Mesenchymal stem cell (in vitro differentiated cells and primary cell): ENCODE results near the gene MUC5B.
A peak's percentile ranks its signal among the peaks of the same experiment; 100 is the strongest.

Source experiments
- DNase-seq: peaks from one replicate; pipeline ENCODE4 v3.0.0-alpha.2; 2013
- H2AFZ ChIP-seq: one replicate; pipeline ENCODE4 v1.6.1; 2013; ENCODE audit warnings: low read depth, mild to moderate bottlenecking, control low read depth, inconsistent platforms, low read length, moderate library complexity
- H2AK5ac ChIP-seq: 2 replicates; pipeline ENCODE4 v1.6.1; 2013; ENCODE audit warnings: low read length, moderate library complexity, mild to moderate bottlenecking, inconsistent platforms; ENCODE audit not compliant: severe bottlenecking
- H2BK120ac ChIP-seq: one replicate; pipeline ENCODE4 v1.6.1; 2013; ENCODE audit warnings: low read depth, mild to moderate bottlenecking, inconsistent platforms, low read length, moderate library complexity
- H2BK12ac ChIP-seq, 2 experiments: one replicate each; pipeline ENCODE4 v1.6.1; 2013; ENCODE audit warnings: inconsistent platforms in 2 of 2, low read length in 2 of 2, mild to moderate bottlenecking in 2 of 2, moderate library complexity in 2 of 2, control low read depth in 1 of 2
- H2BK15ac ChIP-seq: one replicate; pipeline ENCODE4 v1.6.1; 2013; ENCODE audit warnings: mild to moderate bottlenecking, low read depth, inconsistent platforms; ENCODE audit not compliant: poor library complexity, severe bottlenecking
- H2BK5ac ChIP-seq: 2 replicates; pipeline ENCODE4 v1.6.1; 2013; ENCODE audit warnings: low read depth, mild to moderate bottlenecking, low read length, control low read depth, inconsistent platforms; ENCODE audit not compliant: poor library complexity, severe bottlenecking
- H3K14ac ChIP-seq, 2 experiments: one replicate each; pipeline ENCODE4 v1.6.1; 2013; ENCODE audit warnings: inconsistent platforms in 2 of 2, low read length in 2 of 2, control low read depth in 1 of 2, mild to moderate bottlenecking in 1 of 2, moderate library complexity in 1 of 2
- H3K18ac ChIP-seq, 2 experiments: one replicate each; pipeline ENCODE4 v1.6.1; 2013; ENCODE audit warnings: inconsistent platforms in 2 of 2, low read length in 2 of 2, control low read depth in 1 of 2, low read depth in 1 of 2, mild to moderate bottlenecking in 1 of 2
- H3K23ac ChIP-seq, 2 experiments: one replicate each; pipeline ENCODE4 v1.6.1; 2013; ENCODE audit warnings: inconsistent platforms in 2 of 2, low read length in 2 of 2, mild to moderate bottlenecking in 2 of 2, moderate library complexity in 2 of 2, control low read depth in 1 of 2
- H3K27ac ChIP-seq: 2 replicates; pipeline ENCODE4 v1.5.1; 2013; ENCODE audit warnings: mild to moderate bottlenecking, moderate library complexity, low read length, control low read depth, inconsistent platforms; ENCODE audit not compliant: poor library complexity, severe bottlenecking
- H3K27me3 ChIP-seq, 2 experiments: 2 replicates each; pipeline versions ENCODE4 v1.6.1 to v1.7.0; 2013; ENCODE audit warnings: low read length in 2 of 2, mild to moderate bottlenecking in 2 of 2, moderate library complexity in 2 of 2, control low read depth in 1 of 2, inconsistent platforms in 1 of 2; ENCODE audit not compliant: control insufficient read depth in 1 of 2, insufficient read depth in 1 of 2
- H3K36me3 ChIP-seq, 2 experiments: 2 replicates each; pipeline versions ENCODE4 v1.6.1 to v1.7.0; 2013; ENCODE audit warnings: low read length in 2 of 2, control low read depth in 1 of 2, inconsistent platforms in 1 of 2, low read depth in 1 of 2, mild to moderate bottlenecking in 1 of 2; ENCODE audit not compliant: insufficient read depth in 2 of 2, control insufficient read depth in 1 of 2
- H3K4ac ChIP-seq, 2 experiments: one replicate each; pipeline ENCODE4 v1.6.1; 2013; ENCODE audit warnings: inconsistent platforms in 2 of 2, low read length in 2 of 2, mild to moderate bottlenecking in 2 of 2, moderate library complexity in 2 of 2, control low read depth in 1 of 2, low read depth in 1 of 2
- H3K4me1 ChIP-seq: 2 replicates; pipeline ENCODE4 v1.6.1; 2013; ENCODE audit warnings: low read depth, low read length, control low read depth; ENCODE audit not compliant: control insufficient read depth, insufficient read depth
- H3K4me2 ChIP-seq: 2 replicates; pipeline ENCODE4 v1.6.1; 2013; ENCODE audit warnings: low read length, mild to moderate bottlenecking, inconsistent platforms; ENCODE audit not compliant: poor library complexity, severe bottlenecking
- H3K4me3 ChIP-seq, 2 experiments: 2 replicates each; pipeline versions ENCODE4 v1.5.1 to v1.7.0; 2013; ENCODE audit warnings: low read length in 2 of 2, mild to moderate bottlenecking in 2 of 2, control low read depth in 1 of 2, low read depth in 1 of 2; ENCODE audit not compliant: insufficient read depth in 1 of 2
- H3K79me1 ChIP-seq: replicated peaks from 2 replicates; pipeline ENCODE4 v1.6.1; 2013; ENCODE audit warnings: mild to moderate bottlenecking, control low read depth, low read length, inconsistent platforms; ENCODE audit not compliant: poor library complexity, severe bottlenecking
- H3K9ac ChIP-seq: 2 replicates; pipeline ENCODE4 v1.7.0; 2013; ENCODE audit warnings: mild to moderate bottlenecking, low read length, moderate library complexity
- H3K9me3 ChIP-seq: 2 replicates; pipeline ENCODE4 v1.7.0; 2013; ENCODE audit warnings: mild to moderate bottlenecking, low read length; ENCODE audit not compliant: control insufficient read depth
- H4K8ac ChIP-seq: one replicate; pipeline ENCODE4 v1.6.1; 2013; ENCODE audit warnings: inconsistent platforms, mild to moderate bottlenecking, low read length, moderate library complexity
- H4K91ac ChIP-seq: one replicate; pipeline ENCODE4 v1.6.1; 2013; ENCODE audit warnings: mild to moderate bottlenecking, low read length, inconsistent platforms
- WGBS: methylation state at CpG from one replicate; pipeline ENCODE4 v1.1.7; 2013; ENCODE audit warnings: mixed read lengths; 5-methylcytosine and 5-hydroxymethylcytosine counted together

MUC5B gene

GRCh38 chr11:1220941-1221721 lies 1.7 kb upstream of the MUC5B start:
- Histone ChIP-seq H2BK12ac (no peak overlapping the region), H3K14ac (no peak overlapping the region), H4K8ac (no peak overlapping the region), H3K4me3 (no peak overlapping the region), H2BK5ac (no peak overlapping the region), H3K4me2 (no peak overlapping the region), H3K9me3 (no peaks in the 10 kb centered on the region), H3K36me3 (no peaks in the 10 kb centered on the region), H4K91ac (peak overlapping the region; percentile 39), H2BK15ac (no peak overlapping the region), H2BK120ac (no peak overlapping the region), H3K27ac (no peak overlapping the region), H3K4ac (no peak overlapping the region), H2AFZ (no peak overlapping the region), H3K27me3 (peaks cover 10 to 38% of the 10 kb centered on the region in 2 experiments), H3K23ac (no peak overlapping the region), H3K9ac (no peak overlapping the region), H3K79me1 (no peaks in the 10 kb centered on the region), H3K4me1 (no peaks in the 10 kb centered on the region), H3K18ac (no peak overlapping the region), H2AK5ac (no peak overlapping the region)
- 82% methylated on average over 28 of the region's 28 CpGs for WGBS
- no peak for DNase-seq

- H2AK5ac ChIP-seq: no peak overlapping the region
- no peak overlapping the region for H3K4ac ChIP-seq
- no peak overlapping the region for H2BK5ac ChIP-seq
- H3K36me3 ChIP-seq: no peaks in the 10 kb centered on the region
- no peak overlapping the region for H2BK12ac ChIP-seq
- no peak overlapping the region for H2BK120ac ChIP-seq
- no peak overlapping the region for H4K8ac ChIP-seq
- no peak overlapping the region for H3K18ac ChIP-seq
- peaks cover 2% of the 10 kb centered on the region for H3K4me1 ChIP-seq
- H2BK15ac ChIP-seq: no peak overlapping the region
- no peak overlapping the region for H3K27ac ChIP-seq
- DNase-seq: no peak
- H4K91ac ChIP-seq: no peak overlapping the region
- no peak overlapping the region for H3K9ac ChIP-seq
- no peak overlapping the region for H3K4me3 ChIP-seq
- H3K23ac ChIP-seq: no peak overlapping the region
- WGBS: 93% methylated on average over 23 of the region's 23 CpGs
- H2AFZ ChIP-seq: no peak overlapping the region
- H3K9me3 ChIP-seq: no peaks in the 10 kb centered on the region
- H3K27me3 ChIP-seq: peaks cover 10 to 44% of the 10 kb centered on the region in 2 experiments
- no peak overlapping the region for H3K14ac ChIP-seq
- no peak overlapping the region for H3K4me2 ChIP-seq
- H3K79me1 ChIP-seq: no peaks in the 10 kb centered on the region
Observed at GRCh38 chr11:1221848-1222311, 986 bp upstream of the MUC5B start.

DNA sequence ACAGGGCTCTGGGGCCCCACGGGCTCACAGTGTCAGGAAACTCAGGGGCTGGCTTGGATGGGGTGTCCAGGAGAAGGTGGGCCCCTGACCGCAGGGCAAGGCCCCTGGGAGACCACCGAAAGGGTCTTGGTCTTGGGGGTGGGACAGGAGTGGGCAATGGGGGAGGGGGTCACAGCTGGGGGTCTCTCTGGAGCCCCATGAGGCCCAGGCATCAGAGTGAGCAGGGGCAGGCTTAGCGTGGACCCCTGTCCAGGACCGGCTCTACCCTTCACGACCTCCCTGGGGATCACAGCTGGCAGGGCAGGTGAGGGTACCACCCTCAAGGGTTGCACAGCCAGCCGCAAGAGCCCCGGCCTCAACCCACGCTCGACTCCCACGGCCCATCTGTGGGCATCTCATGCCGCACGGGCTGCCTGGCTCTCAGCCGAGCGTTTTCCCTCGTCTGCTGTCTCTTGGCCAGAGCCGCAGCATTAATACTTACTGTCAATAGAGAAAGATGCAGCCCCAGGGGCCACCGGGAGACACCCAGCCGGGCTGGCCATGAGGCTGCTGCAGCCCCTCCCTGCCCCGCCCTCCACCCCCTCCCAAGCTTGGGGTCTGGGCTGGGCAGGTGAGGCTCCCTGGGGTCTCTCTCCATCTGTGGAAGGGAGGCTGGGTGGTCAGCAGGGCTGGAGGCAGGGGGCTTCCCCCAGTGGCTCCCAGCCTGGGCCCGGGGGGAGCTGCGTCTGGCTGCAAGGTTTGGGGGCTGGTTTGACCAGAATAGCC lies 662 bp downstream of the MUC5B start:
- Histone ChIP-seq H3K18ac (no peak overlapping the region), H4K91ac (no peak overlapping the region), H3K36me3 (no peaks in the 10 kb centered on the region), H3K27me3 (peaks cover 10 to 52% of the 10 kb centered on the region in 2 experiments), H3K79me1 (no peaks in the 10 kb centered on the region), H3K4me1 (peaks cover 2% of the 10 kb centered on the region), H3K23ac (no peak overlapping the region), H2BK15ac (no peak overlapping the region), H2AK5ac (no peak overlapping the region), H3K9me3 (no peaks in the 10 kb centered on the region), H2AFZ (no peak overlapping the region), H3K14ac (no peak overlapping the region), H3K9ac (no peak overlapping the region), H3K4ac (no peak overlapping the region), H2BK120ac (no peak overlapping the region), H3K4me3 (no peak overlapping the region), H2BK5ac (no peak overlapping the region), H2BK12ac (no peak overlapping the region), H3K27ac (no peak overlapping the region), H4K8ac (no peak overlapping the region), H3K4me2 (no peak overlapping the region)
- WGBS: 92% methylated on average over 19 of the region's 22 CpGs
- no peak for DNase-seq

GRCh38 chr11:1224111-1224490 lies 1.2 kb downstream of the MUC5B start:
- no peak overlapping the region for H2BK15ac ChIP-seq
- H2BK120ac ChIP-seq: no peak overlapping the region
- H3K4me3 ChIP-seq: no peak overlapping the region
- H2BK5ac ChIP-seq: no peak overlapping the region
- H2BK12ac ChIP-seq: no peak overlapping the region
- H3K27me3 ChIP-seq: peaks cover 10 to 54% of the 10 kb centered on the region in 2 experiments
- no peaks in the 10 kb centered on the region for H3K9me3 ChIP-seq
- no peak overlapping the region for H4K8ac ChIP-seq
- DNase-seq: no peak
- no peak overlapping the region for H4K91ac ChIP-seq
- H3K4me2 ChIP-seq: no peak overlapping the region
- no peak overlapping the region for H3K18ac ChIP-seq
- WGBS: 85% methylated on average over 7 of the region's 7 CpGs
- no peaks in the 10 kb centered on the region for H3K36me3 ChIP-seq
- no peak overlapping the region for H3K14ac ChIP-seq
- no peak overlapping the region for H2AK5ac ChIP-seq
- H3K79me1 ChIP-seq: no peaks in the 10 kb centered on the region
- no peak overlapping the region for H3K4ac ChIP-seq
- no peak overlapping the region for H3K9ac ChIP-seq
- H3K4me1 ChIP-seq: peaks cover 2% of the 10 kb centered on the region
- H3K23ac ChIP-seq: no peak overlapping the region
- no peak overlapping the region for H2AFZ ChIP-seq
- H3K27ac ChIP-seq: no peak overlapping the region
